Fibroblast of peridontal ligament (primary cell): ENCODE results near the gene CXCL16.
"Not testable (repeated sequence)": the region's sequence is repeated elsewhere in the genome, so short reads cannot be mapped to it uniquely, and the experiment has no call there.

Source experiments
- DNase-seq: peaks from one replicate; pipeline ENCODE4 v3.0.0-alpha.2; 2010; ENCODE audit errors: extremely low read depth

CXCL16 gene

DNA sequence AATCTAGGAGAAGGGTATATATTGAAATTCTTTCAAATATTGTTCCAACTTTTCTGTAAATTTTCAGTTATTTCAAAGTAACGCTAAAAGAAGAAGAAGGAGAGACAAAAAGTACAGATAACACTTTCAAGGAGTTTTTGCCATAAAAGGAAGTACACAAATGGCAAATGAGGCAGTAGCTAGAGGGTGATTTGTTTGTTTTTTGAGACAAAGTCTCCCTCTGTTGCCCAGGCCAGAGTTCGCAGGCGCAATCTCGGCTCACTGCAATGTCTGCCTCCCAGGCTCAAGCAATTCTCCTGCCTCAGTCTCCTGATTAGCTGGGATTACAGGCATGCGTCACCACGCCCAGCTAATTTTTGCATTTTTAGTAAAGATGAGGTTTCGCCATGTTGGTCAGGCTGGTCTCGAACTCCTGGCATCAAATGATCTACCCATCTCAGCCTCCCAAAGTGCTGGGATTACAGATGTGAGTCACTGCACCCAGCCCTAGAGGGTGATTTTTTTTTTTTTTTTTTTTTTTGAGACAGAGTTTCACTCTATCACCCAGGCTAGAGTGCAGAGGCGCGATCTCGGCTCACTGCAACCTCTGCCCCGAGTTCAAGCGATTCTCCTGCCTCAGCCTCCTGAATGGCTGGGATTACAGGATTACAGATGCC is 40.2 kb downstream of the CXCL16 start:
- DNase-seq, result not testable (repeated sequence)

DNA sequence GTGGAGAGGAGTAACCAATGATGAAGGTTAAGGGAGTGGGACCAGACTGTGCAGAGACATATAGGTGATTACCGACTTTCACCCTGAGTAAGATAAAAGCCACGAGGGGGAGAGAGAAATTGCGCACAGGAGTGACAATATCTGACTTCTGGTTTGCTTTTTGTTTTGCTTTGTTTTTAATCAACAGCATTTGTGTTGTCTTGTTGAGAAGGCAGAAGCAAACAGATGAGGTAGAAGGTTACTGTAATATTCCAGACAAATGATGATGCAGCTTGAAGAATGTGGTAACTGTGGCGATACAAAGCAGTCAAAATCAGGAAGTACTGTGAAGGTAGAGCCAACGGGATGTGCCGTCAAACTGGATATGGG is 43.3 kb downstream of the CXCL16 start:
- no peak for DNase-seq

DNA sequence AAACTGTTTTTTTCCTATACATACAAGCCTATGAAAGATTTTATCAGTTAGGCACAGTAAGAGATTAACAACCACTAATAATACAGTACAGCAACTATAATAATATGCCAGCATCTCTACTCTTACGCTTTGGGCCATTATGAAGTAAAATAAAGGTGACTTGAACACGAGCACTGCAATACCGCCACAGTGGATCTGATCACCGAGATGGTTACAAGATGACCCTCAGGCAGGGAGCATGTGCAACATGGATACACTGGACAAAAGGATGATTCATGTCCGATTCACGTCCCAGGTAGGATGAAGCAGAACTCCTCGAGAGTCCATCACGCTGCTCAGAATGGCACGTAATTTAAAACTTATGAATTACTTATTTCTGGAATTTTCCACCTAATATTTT is 46.3 kb downstream of the CXCL16 start:
- DNase-seq, result no peak

DNA sequence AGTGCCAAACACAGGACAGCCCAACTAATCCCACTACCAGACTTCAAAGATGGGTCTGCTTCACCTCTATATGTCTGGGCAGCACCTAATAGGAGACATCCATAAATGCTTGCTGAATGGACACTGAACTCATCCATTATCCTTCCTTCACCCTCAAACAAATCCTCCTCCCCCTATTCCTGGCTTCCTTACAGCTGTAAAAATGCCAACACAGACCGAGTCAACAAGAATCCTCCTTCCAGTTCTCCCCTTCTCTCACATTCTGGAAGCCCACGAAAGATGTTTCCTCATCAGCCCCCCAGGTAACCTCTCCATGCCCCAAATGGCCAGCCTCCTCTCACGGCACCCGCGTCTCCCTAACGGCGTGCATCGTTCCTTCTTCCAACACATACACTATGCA is 48.0 kb downstream of the CXCL16 start:
- no peak for DNase-seq

- no peak for DNase-seq
Observed at GRCh38 chr17:4690745-4691144, 49.0 kb downstream of the CXCL16 start.

- not testable (repeated sequence) for DNase-seq
Observed at GRCh38 chr17:4689872-4690271, 49.9 kb downstream of the CXCL16 start.

GRCh38 chr17:4683739-4684138 is 56.0 kb downstream of the CXCL16 start:
- DNase-seq, result not testable (repeated sequence)
